ENCODE measurements around the gene SGCB. TPM values are rescaled to one million over a fixed set of nuclear protein-coding genes. Genes with fewer than 3 reads are reported as not detected.

SGCB gene
- total RNA-seq, 1 donor from 2014 or later, result 14.9 TPM

GRCh38 chr4:51997647-51998046, 40.5 kb downstream of the SGCB start:
- Histone ChIP-seq H3K9me3 (no peaks in the 10 kb centered on the region), H3K27me3 (no peaks in the 10 kb centered on the region), H3K36me3 (peaks cover 3 to 5% of the 10 kb centered on the region in 2 donors), H3K4me1 (no peaks in the 10 kb centered on the region), H3K27ac (no peak overlapping the region), H3K4me3 (no peak overlapping the region)
- DNase-seq (ENCODE audit: low spot score in 2 of 2), result no peak
- intact Hi-C loops (cut with DNase I), result no loop called here
- TF ChIP-seq CTCF (IDR thresholded peaks at IDR 0.05), result no peak

GRCh38 chr4:51995647-51996220, 42.4 kb downstream of the SGCB start:
- no peak for DNase-seq (ENCODE audit: low spot score in 2 of 2)
- no peaks in the 10 kb centered on the region for H3K27me3 ChIP-seq
- intact Hi-C loops (cut with DNase I), result no loop called here
- TF ChIP-seq CTCF (IDR thresholded peaks at IDR 0.05), result no peak
- H3K36me3 ChIP-seq, result peaks cover 3 to 5% of the 10 kb centered on the region in 2 donors
- H3K27ac ChIP-seq, result no peak overlapping the region
- H3K4me3 ChIP-seq, result no peak overlapping the region
- H3K9me3 ChIP-seq, result no peaks in the 10 kb centered on the region
- H3K4me1 ChIP-seq, result no peaks in the 10 kb centered on the region

Other genes with a start within 250 kb of the SGCB start
- gene DCUN1D4, start 195.1 kb downstream of the SGCB start, total RNA-seq, result 29.5 TPM
- 8.5 TPM for gene LRRC66, start 17.9 kb downstream of the SGCB start, total RNA-seq
- 0.32 TPM for gene SPATA18, start 13.0 kb upstream of the SGCB start, total RNA-seq